H1 (cell line): ENCODE data around the gene TOMM40L. TPM values are rescaled to one million over a fixed set of nuclear protein-coding genes. Genes with fewer than 3 reads are reported as not detected.
"Not testable (repeated sequence)": the region's sequence is repeated elsewhere in the genome, so short reads cannot be mapped to it uniquely, and the experiment has no call there.

ENCODE experiments used
- CTCF ChIA-PET: fragments of 300-600 bp; sonication (Branson Sonifier 250); formaldehyde crosslinking; loops from one replicate; lab custom pipeline; 2021; ENCODE audit not compliant: partially characterized antibody; lab: Charles Lee
- POLR2A ChIA-PET: fragments of 300-600 bp; sonication (Branson Sonifier 250); formaldehyde crosslinking; loops from one replicate; lab custom pipeline; 2021; ENCODE audit warnings: inconsistent platforms; ENCODE audit not compliant: partially characterized antibody; lab: Charles Lee
- DNase-seq, 2 experiments: peaks; one replicate each; pipeline versions ENCODE4 v3.0.0 to v3.0.0-alpha.2; 2010 to 2022; ENCODE audit warnings: low spot score in 2 of 2, low read depth in 1 of 2, mixed read lengths in 1 of 2
- FAIRE-seq: peaks from 2 replicates; lab custom pipeline; 2011; peaks lifted over from hg19 to GRCh38; lab: Jason Lieb, UNC
- H2AFZ ChIP-seq: 2 replicates; pipeline ENCODE4 v1.8.1; 2012; ENCODE audit warnings: low read length, inconsistent platforms
- H2AK5ac ChIP-seq: 2 replicates; pipeline ENCODE4 v1.6.1; 2013; ENCODE audit warnings: low read depth, low read length
- H2BK120ac ChIP-seq: replicated peaks from 2 replicates; pipeline ENCODE3; 2013; ENCODE audit warnings: low read depth, low read length, inconsistent platforms
- H2BK12ac ChIP-seq: 2 replicates; pipeline ENCODE4 v1.6.1; 2013; ENCODE audit warnings: low read depth, low read length
- H2BK15ac ChIP-seq: 2 replicates; pipeline ENCODE4 v1.6.1; 2013; ENCODE audit warnings: low read length
- H2BK20ac ChIP-seq: 2 replicates; pipeline ENCODE4 v1.6.1; 2013; ENCODE audit warnings: low read length
- H2BK5ac ChIP-seq: 2 replicates; pipeline ENCODE4 v1.6.1; 2013; ENCODE audit warnings: low read depth, low read length
- H3K14ac ChIP-seq: 2 replicates; pipeline ENCODE4 v1.6.1; 2013; ENCODE audit warnings: inconsistent platforms; ENCODE audit not compliant: insufficient read length
- H3K18ac ChIP-seq: 2 replicates; pipeline ENCODE4 v1.6.1; 2013; ENCODE audit warnings: low read length; ENCODE audit errors: extremely low read depth
- H3K23ac ChIP-seq: 2 replicates; pipeline ENCODE4 v1.6.1; 2013; ENCODE audit warnings: inconsistent platforms; ENCODE audit not compliant: insufficient read length
- H3K23me2 ChIP-seq: 2 replicates; pipeline ENCODE4 v1.6.1; 2013; ENCODE audit warnings: low read depth, low read length
- H3K27ac ChIP-seq: 2 replicates; pipeline ENCODE4 v1.6.1; 2011; ENCODE audit warnings: low read depth, low read length, inconsistent platforms
- H3K27me3 ChIP-seq, 4 experiments: replicated peaks in 1 of 4; 1 replicate in 1 of 4; 2 replicates in 3 of 4; pipeline versions ENCODE4 v1.6.1 to v1.8.1; 2011 to 2013; ENCODE audit warnings: low read length in 3 of 4, mild to moderate bottlenecking in 3 of 4, inconsistent platforms in 2 of 4, mixed read lengths in 2 of 4, moderate library complexity in 1 of 4; ENCODE audit not compliant: control insufficient read depth in 3 of 4, insufficient read depth in 3 of 4; ENCODE audit errors: extremely low read depth in 1 of 4
- H3K36me3 ChIP-seq, 4 experiments: 2 replicates each; pipeline versions ENCODE4 v1.6.1 to v1.8.1; 2011 to 2013; ENCODE audit warnings: mild to moderate bottlenecking in 4 of 4, low read length in 3 of 4, moderate library complexity in 2 of 4, control low read depth in 1 of 4, inconsistent platforms in 1 of 4; ENCODE audit not compliant: insufficient read depth in 4 of 4, control insufficient read depth in 2 of 4
- H3K4ac ChIP-seq: replicated peaks from 2 replicates; pipeline ENCODE3; 2013; ENCODE audit warnings: low read length, low read depth, mixed read lengths, inconsistent platforms; ENCODE audit not compliant: insufficient read length
- H3K4me1 ChIP-seq, 4 experiments: replicated peaks in 1 of 4; 1 replicate in 1 of 4; 2 replicates in 3 of 4; pipeline versions ENCODE4 v1.6.1 to v1.8.1; 2011 to 2013; ENCODE audit warnings: low read length in 3 of 4, inconsistent platforms in 2 of 4, mixed read lengths in 1 of 4; ENCODE audit not compliant: insufficient read depth in 4 of 4, control insufficient read depth in 3 of 4
- H3K4me2 ChIP-seq, 2 experiments: 2 replicates each; pipeline versions ENCODE4 v1.6.1 to v1.8.1; 2011 to 2013; ENCODE audit warnings: low read depth in 2 of 2, low read length in 2 of 2, control low read depth in 1 of 2, inconsistent platforms in 1 of 2, mild to moderate bottlenecking in 1 of 2; ENCODE audit not compliant: insufficient read depth in 1 of 2
- H3K4me3 ChIP-seq, 4 experiments: fragments of 200-600, 300-600 bp in 1 of 4; sonication (generic), shearing (Covaris generic), sonication (Bioruptor Twin) in 1 of 4; 2 replicates each; pipeline versions ENCODE4 v1.5.1 to v1.8.1; 2011 to 2016; ENCODE audit warnings: low read length in 4 of 4, low read depth in 3 of 4, control low read depth in 2 of 4, inconsistent platforms in 2 of 4, mild to moderate bottlenecking in 2 of 4, mixed read lengths in 1 of 4, moderate library complexity in 1 of 4; ENCODE audit not compliant: insufficient read depth in 2 of 4; ENCODE audit errors: extremely low read depth in 1 of 4
- H3K56ac ChIP-seq: replicated peaks from 2 replicates; pipeline ENCODE3; 2013; ENCODE audit warnings: low read depth, mild to moderate bottlenecking, mixed read lengths, low read length, inconsistent platforms; ENCODE audit not compliant: insufficient read length
- H3K79me1 ChIP-seq: 2 replicates; pipeline ENCODE4 v1.6.1; 2013; ENCODE audit warnings: low read depth, low read length, control low read depth
- H3K79me2 ChIP-seq, 2 experiments: 2 replicates each; pipeline versions ENCODE4 v1.6.1 to v1.8.1; 2012 to 2013; ENCODE audit warnings: low read length in 2 of 2, mild to moderate bottlenecking in 2 of 2, inconsistent platforms in 1 of 2; ENCODE audit not compliant: insufficient read depth in 2 of 2, control insufficient read depth in 1 of 2
- H3K9ac ChIP-seq, 4 experiments: replicated peaks in 1 of 4; 1 replicate in 1 of 4; 2 replicates in 3 of 4; pipeline versions ENCODE4 v1.6.1 to v1.8.1; 2011 to 2013; ENCODE audit warnings: low read depth in 3 of 4, low read length in 3 of 4, control low read depth in 2 of 4, mild to moderate bottlenecking in 2 of 4, moderate library complexity in 2 of 4, inconsistent platforms in 1 of 4; ENCODE audit errors: extremely low read depth in 1 of 4
- H3K9me3 ChIP-seq, 2 experiments: 2 replicates each; pipeline versions ENCODE4 v1.6.1 to v1.8.1; 2012 to 2013; ENCODE audit warnings: mild to moderate bottlenecking in 2 of 2, moderate library complexity in 2 of 2, control low read depth in 1 of 2, inconsistent platforms in 1 of 2, low read depth in 1 of 2, low read length in 1 of 2, mixed read lengths in 1 of 2; ENCODE audit not compliant: insufficient read depth in 2 of 2
- H4K20me1 ChIP-seq, 2 experiments: replicated peaks in 1 of 2; 2 replicates each; pipeline versions ENCODE3 to v1.8.1; 2011 to 2013; ENCODE audit warnings: inconsistent platforms in 2 of 2, low read length in 2 of 2, mild to moderate bottlenecking in 1 of 2; ENCODE audit not compliant: insufficient read depth in 2 of 2, control insufficient read depth in 1 of 2
- H4K5ac ChIP-seq: 2 replicates; pipeline ENCODE4 v1.6.1; 2013; ENCODE audit warnings: low read length, low read depth, mixed read lengths, inconsistent platforms; ENCODE audit not compliant: insufficient read length
- H4K8ac ChIP-seq: 2 replicates; pipeline ENCODE4 v1.8.0; 2013; ENCODE audit warnings: mild to moderate bottlenecking, moderate library complexity, low read length, inconsistent platforms; ENCODE audit not compliant: insufficient read depth; ENCODE audit errors: extremely low read depth
- H4K91ac ChIP-seq: replicated peaks from 2 replicates; pipeline ENCODE3; 2013; ENCODE audit warnings: low read length, mixed read lengths, inconsistent platforms; ENCODE audit not compliant: insufficient read length
- WGBS, 2 experiments: shearing (Covaris generic) in 1 of 2; methylation state at CpG; one replicate each; pipeline versions ENCODE4 v1.1.6 to v1.1.7; 2013 to 2015; ENCODE audit warnings: low lambda C conversion rate in 2 of 2, mixed read lengths in 2 of 2, inconsistent platforms in 1 of 2, low coverage in 1 of 2, missing lambda C conversion rate in 1 of 2; ENCODE audit not compliant: insufficient replicate concordance in 2 of 2, insufficient coverage in 1 of 2, insufficient read length in 1 of 2; ENCODE audit errors: extremely low coverage in 1 of 2, missing lambda C conversion rate in 1 of 2; 5-methylcytosine and 5-hydroxymethylcytosine counted together
- polyA plus RNA-seq, 7 experiments: library from polyadenylated mRNA; depleted of rRNA in 3 of 7; stranded (reverse) in 5 of 7; unstranded in 2 of 7; fragments of >200 nt in 5 of 7; fragments of 200-250 nt in 2 of 7; gene quantifications; 1 replicate in 5 of 7; 2 replicates in 1 of 7; 4 replicates in 1 of 7; pipeline versions ENCODE4 v1.2.1 to v1.2.3, GENCODE V29; 2011 to 2013; ENCODE audit warnings: missing spikeins in 2 of 7, mixed read lengths in 2 of 7
- total RNA-seq: library from RNA; stranded (reverse); fragmentation: NEBNext Ultra II Directional; extraction: Animal tissue kit (Norgen Biotek cat#: 25700); gene quantifications from 2 replicates; pipeline ENCODE4 v1.2.1, GENCODE V29; 2021

Gene TOMM40L
- total and polyA plus RNA-seq, 2 of the 8 experiments (the other 6 are each of a cell fraction or from before 2014, with no cell fraction given), result 11.4 to 15.0 TPM

DNA sequence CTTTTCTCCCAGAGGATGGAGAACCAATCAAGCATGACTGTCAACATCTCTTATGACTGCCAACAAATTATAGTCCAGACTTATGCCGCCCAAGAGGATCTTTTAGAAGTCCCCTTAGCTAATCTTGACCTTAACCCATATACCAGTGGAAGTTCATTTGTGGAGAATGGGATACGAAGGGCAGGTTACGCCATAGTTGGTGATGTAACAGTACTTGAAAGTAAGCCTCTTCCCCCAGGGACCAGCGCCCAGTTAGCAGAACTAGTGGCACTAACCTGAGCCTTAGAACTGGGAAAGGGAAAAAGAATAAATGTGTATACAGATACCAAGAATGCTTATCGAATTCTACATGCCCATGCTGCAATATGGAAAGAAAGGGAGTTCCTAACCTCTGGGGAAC is 29.4 kb downstream of the TOMM40L start:
- H2BK12ac ChIP-seq, H3K14ac ChIP-seq, H2BK5ac ChIP-seq, H2BK120ac ChIP-seq, DNase-seq, H3K9ac ChIP-seq, H3K79me1 ChIP-seq, H3K4me1 ChIP-seq, H3K4ac ChIP-seq, H3K79me2 ChIP-seq, H3K23me2 ChIP-seq, H3K56ac ChIP-seq, FAIRE-seq, H4K20me1 ChIP-seq, H3K4me2 ChIP-seq, H3K18ac ChIP-seq, H3K4me3 ChIP-seq, H2AFZ ChIP-seq, H3K36me3 ChIP-seq, H2BK20ac ChIP-seq, POLR2A ChIA-PET, H2AK5ac ChIP-seq, H4K91ac ChIP-seq, H2BK15ac ChIP-seq, H3K23ac ChIP-seq, H4K5ac ChIP-seq, H3K27ac ChIP-seq, H4K8ac ChIP-seq: not testable (repeated sequence)
- WGBS, 2 experiments, result 83% methylated on average over 5 of the region's 5 CpGs; no CpG with 5 or more reads in 1 of the 2 experiments
- Histone ChIP-seq H3K9me3 (peaks cover 11 to 12% of the 10 kb centered on the region in 2 experiments), H3K27me3 (peaks cover 7 to 20% (median 18%) of the 10 kb centered on the region in 4 experiments)
- CTCF ChIA-PET, result interaction anchor here (3.2 kb wide), 1 partner anchor 35 kb away, joined by 10 read pairs; no protein-coding TSS in a partner anchor

DNA sequence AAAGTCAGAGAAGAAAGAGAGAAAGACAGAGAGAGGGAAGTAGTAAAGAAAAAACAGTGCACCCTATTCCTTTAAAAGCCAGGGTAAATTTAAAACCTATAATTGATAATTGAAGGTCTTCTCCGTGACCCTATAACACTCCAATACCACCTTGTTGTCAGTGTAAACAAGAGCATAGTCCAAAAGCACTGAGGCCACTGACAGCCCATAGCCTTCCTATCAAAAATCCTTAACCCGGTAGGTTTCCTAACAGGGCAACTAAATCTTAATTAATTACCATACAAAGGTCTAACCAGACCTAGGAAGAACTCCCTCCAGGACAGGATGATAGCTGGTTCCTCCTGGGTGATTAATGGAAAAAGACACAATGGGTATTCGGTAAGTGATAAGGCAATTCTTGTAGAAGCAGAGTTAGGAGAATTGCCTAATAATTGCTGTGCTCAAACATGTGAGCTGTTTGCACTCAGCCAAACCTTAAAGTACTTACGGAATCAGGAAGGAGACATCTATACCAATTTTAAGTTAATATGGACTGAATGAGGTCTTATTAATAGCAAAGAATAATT is 30.2 kb downstream of the TOMM40L start:
- WGBS, 2 experiments, result 86% methylated on average over 4 of the region's 4 CpGs; no CpG with 5 or more reads in 1 of the 2 experiments
- CTCF ChIA-PET, result interaction anchor here (5.0 kb wide), 1 partner anchor 36 kb away, joined by 28 read pairs; no protein-coding TSS in a partner anchor
- H3K36me3 ChIP-seq, H3K18ac ChIP-seq, H2AFZ ChIP-seq, H4K20me1 ChIP-seq, H2BK5ac ChIP-seq, H3K27ac ChIP-seq, FAIRE-seq, H3K4me3 ChIP-seq, POLR2A ChIA-PET, H3K23ac ChIP-seq, H3K79me2 ChIP-seq, H4K8ac ChIP-seq, H4K91ac ChIP-seq, H2BK15ac ChIP-seq, H2AK5ac ChIP-seq, H3K56ac ChIP-seq, H2BK20ac ChIP-seq, H2BK120ac ChIP-seq, DNase-seq, H3K79me1 ChIP-seq, H3K23me2 ChIP-seq, H3K4me1 ChIP-seq, H3K4me2 ChIP-seq, H3K9ac ChIP-seq, H3K4ac ChIP-seq, H2BK12ac ChIP-seq, H4K5ac ChIP-seq, H3K14ac ChIP-seq: not testable (repeated sequence)
- Histone ChIP-seq H3K9me3 (peaks cover 11 to 12% of the 10 kb centered on the region in 2 experiments), H3K27me3 (peaks cover 7 to 25% (median 22%) of the 10 kb centered on the region in 4 experiments)
